K562 (cell line): ENCODE data around the gene SLC31A2. TPM values are rescaled to one million over a fixed set of nuclear protein-coding genes. Genes with fewer than 3 reads are reported as not detected.

Experiments
- C11orf30 ChIP-seq: fragments of 450-650 bp; IDR thresholded peaks from 2 replicates; pipeline ENCODE4 v1.6.1; 2016; ENCODE audit warnings: low read depth, mild to moderate bottlenecking
- EWSR1 ChIP-seq: fragments of 450-650 bp; IDR thresholded peaks from 2 replicates; pipeline ENCODE4 v1.6.1; 2018; ENCODE audit warnings: borderline replicate concordance, mild to moderate bottlenecking, low read depth, moderate library complexity; ENCODE audit not compliant: partially characterized antibody
- MAFG ChIP-seq: fragments of 450-650 bp; conservative IDR thresholded peaks from 2 replicates; pipeline ENCODE4 v1.6.1; 2016; ENCODE audit warnings: missing genetic modification characterization, missing compliant biosample characterization
- NFYB ChIP-seq: IDR thresholded peaks from 2 replicates; pipeline ENCODE4 v1.6.1; 2011; ENCODE audit warnings: mild to moderate bottlenecking, moderate library complexity; ENCODE audit not compliant: insufficient read length; ENCODE audit errors: extremely low read depth
- NR2C1 ChIP-seq, 2 experiments: fragments of 450-650 bp; IDR thresholded peaks; 2 replicates each; pipeline ENCODE4 v1.6.1; 2017; ENCODE audit warnings: mild to moderate bottlenecking in 2 of 2, antibody characterized with exemption in 1 of 2, inconsistent platforms in 1 of 2, missing compliant biosample characterization in 1 of 2, missing genetic modification characterization in 1 of 2
- NR4A1 ChIP-seq, 2 experiments: fragments of 250-450 bp in 1 of 2; fragments of 450-650 bp in 1 of 2; sonication (Bioruptor Pico) in 1 of 2; IDR thresholded peaks; 2 replicates each; pipeline versions ENCODE4 v1.4.0 to v1.6.1; 2016 to 2020; ENCODE audit warnings: mild to moderate bottlenecking in 2 of 2, missing compliant biosample characterization in 1 of 2, missing genetic modification characterization in 1 of 2, moderate library complexity in 1 of 2
- PHTF2 ChIP-seq: fragments of 250-450 bp; sonication (Bioruptor Pico); IDR thresholded peaks from 2 replicates; pipeline ENCODE4 v1.5.0; 2021; ENCODE audit warnings: mild to moderate bottlenecking
- RCOR1 ChIP-seq, 2 experiments: IDR thresholded peaks; 2 replicates each; pipeline ENCODE4 v1.6.1; 2012; ENCODE audit warnings: low read depth in 2 of 2, low read length in 2 of 2, borderline replicate concordance in 1 of 2, improper control_type of control experiment in 1 of 2
- SMARCA4 ChIP-seq: fragments of 450-650 bp; IDR thresholded peaks from 2 replicates; pipeline ENCODE4 v1.6.1; 2016
- WHSC1 ChIP-seq: IDR thresholded peaks from one replicate; pipeline ENCODE4 v1.6.1; 2012; ENCODE audit warnings: low read length, control low read depth, inconsistent platforms
- ZBTB1 ChIP-seq: sonication (generic); formaldehyde crosslinking; IDR thresholded peaks from 2 replicates; pipeline ENCODE4 v1.8.1; 2023; ENCODE audit warnings: missing genetic modification reagents, low read depth, mild to moderate bottlenecking, borderline replicate concordance
- ZNF436 ChIP-seq: fragments of 250-450, 450-650 bp; sonication (Bioruptor Pico); formaldehyde crosslinking; IDR thresholded peaks from 2 replicates; pipeline ENCODE4 v1.7.0; 2020; ENCODE audit warnings: mild to moderate bottlenecking
- ZNF699 ChIP-seq: fragments of 250-450 bp; sonication (Bioruptor Pico); IDR thresholded peaks from 2 replicates; pipeline ENCODE4 v1.8.0; 2021; ENCODE audit warnings: mild to moderate bottlenecking, moderate library complexity; ENCODE audit not compliant: insufficient replicate concordance
- polyA plus RNA-seq, 8 experiments: library from polyadenylated mRNA; depleted of rRNA in 4 of 8; stranded (reverse) in 5 of 8; unstranded in 3 of 8; fragments of >200 nt; fragmentation: Nextera tagmentation in 2 of 8; fragmentation: Illumina TruSeq in 1 of 8; extraction: Ambion mirVana in 2 of 8; extraction: Trizol in 1 of 8; gene quantifications; 2 replicates each; pipeline versions ENCODE4 v1.2.1 to v1.2.3, GENCODE V29; 2011 to 2014; ENCODE audit warnings: inconsistent platforms in 1 of 8, missing spikeins in 1 of 8
- total RNA-seq, 7 experiments: library from RNA; depleted of rRNA in 6 of 7; stranded (reverse); fragments of >200 nt in 6 of 7; fragmentation: Illumina TruSeq in 2 of 7; extraction: Trizol in 2 of 7; gene quantifications; 2 replicates each; pipeline versions ENCODE4 v1.2.1 to v1.2.3, GENCODE V29; 2011 to 2021; ENCODE audit warnings: low replicate concordance in 1 of 7
- TF ChIP-seq, protein P1 (sequence below): fragments of 250-450 bp; sonication (Bioruptor Pico); IDR thresholded peaks from 2 replicates; pipeline ENCODE4 v1.4.0; 2020; ENCODE audit warnings: mild to moderate bottlenecking, moderate library complexity
- TF ChIP-seq, protein P2 (sequence below): sonication (generic); formaldehyde crosslinking; IDR thresholded peaks from 2 replicates; pipeline ENCODE4 v1.8.1; 2022; ENCODE audit warnings: missing genetic modification reagents
- TF ChIP-seq, protein P3 (sequence below): fragments of 250-450 bp; sonication (Bioruptor Pico); IDR thresholded peaks from 2 replicates; pipeline ENCODE4 v1.8.0; 2021; ENCODE audit warnings: borderline replicate concordance, mild to moderate bottlenecking, moderate library complexity; ENCODE audit not compliant: poor library complexity, severe bottlenecking

Gene SLC31A2
- total and polyA plus RNA-seq, 9 of the 15 experiments (the other 6 are each of a cell fraction or from before 2014, with no cell fraction given) = 1.5 to 4.3 (median 2.3) TPM

DNA sequence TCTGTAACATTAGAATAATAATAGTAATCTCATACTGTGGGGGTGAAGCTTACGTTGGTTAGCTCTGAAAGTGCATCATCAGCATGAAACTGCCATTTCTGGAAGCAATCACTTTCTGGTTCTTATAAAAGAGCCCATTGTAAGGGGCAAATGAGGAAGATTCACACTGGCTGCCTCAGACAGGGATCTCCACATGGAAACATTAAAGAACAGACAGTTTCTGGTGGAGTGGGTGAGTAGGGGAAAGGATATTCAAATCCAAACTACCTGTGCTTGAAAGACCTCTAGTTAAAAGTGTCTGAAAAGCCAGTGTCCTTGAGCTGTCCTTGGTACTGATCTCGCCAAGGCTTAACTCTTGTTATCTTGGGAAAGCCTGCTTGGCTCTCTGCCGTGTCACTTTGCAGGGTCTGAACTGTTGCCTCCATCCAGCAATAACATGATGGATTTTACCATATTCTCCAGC lies 19.1 kb upstream of the SLC31A2 start (continued):
- TF ChIP-seq, protein P1, sequence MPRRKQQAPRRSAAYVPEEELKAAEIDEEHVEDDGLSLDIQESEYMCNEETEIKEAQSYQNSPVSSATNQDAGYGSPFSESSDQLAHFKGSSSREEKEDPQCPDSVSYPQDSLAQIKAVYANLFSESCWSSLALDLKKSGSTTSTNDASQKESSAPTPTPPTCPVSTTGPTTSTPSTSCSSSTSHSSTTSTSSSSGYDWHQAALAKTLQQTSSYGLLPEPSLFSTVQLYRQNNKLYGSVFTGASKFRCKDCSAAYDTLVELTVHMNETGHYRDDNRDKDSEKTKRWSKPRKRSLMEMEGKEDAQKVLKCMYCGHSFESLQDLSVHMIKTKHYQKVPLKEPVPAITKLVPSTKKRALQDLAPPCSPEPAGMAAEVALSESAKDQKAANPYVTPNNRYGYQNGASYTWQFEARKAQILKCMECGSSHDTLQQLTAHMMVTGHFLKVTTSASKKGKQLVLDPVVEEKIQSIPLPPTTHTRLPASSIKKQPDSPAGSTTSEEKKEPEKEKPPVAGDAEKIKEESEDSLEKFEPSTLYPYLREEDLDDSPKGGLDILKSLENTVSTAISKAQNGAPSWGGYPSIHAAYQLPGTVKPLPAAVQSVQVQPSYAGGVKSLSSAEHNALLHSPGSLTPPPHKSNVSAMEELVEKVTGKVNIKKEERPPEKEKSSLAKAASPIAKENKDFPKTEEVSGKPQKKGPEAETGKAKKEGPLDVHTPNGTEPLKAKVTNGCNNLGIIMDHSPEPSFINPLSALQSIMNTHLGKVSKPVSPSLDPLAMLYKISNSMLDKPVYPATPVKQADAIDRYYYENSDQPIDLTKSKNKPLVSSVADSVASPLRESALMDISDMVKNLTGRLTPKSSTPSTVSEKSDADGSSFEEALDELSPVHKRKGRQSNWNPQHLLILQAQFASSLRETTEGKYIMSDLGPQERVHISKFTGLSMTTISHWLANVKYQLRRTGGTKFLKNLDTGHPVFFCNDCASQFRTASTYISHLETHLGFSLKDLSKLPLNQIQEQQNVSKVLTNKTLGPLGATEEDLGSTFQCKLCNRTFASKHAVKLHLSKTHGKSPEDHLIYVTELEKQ = no peak
- no peak for TF ChIP-seq PHTF2
- TF ChIP-seq ZNF436 = no peak
- no peak for TF ChIP-seq NFYB
- TF ChIP-seq NR4A1 (CRISPR knock-in tag; IDR thresholded peaks at IDR 0.05) = no peak
- no peak for TF ChIP-seq NR4A1 (tag; IDR thresholded peaks at IDR 0.05)
- no peak for TF ChIP-seq EWSR1
- TF ChIP-seq, protein P2, sequence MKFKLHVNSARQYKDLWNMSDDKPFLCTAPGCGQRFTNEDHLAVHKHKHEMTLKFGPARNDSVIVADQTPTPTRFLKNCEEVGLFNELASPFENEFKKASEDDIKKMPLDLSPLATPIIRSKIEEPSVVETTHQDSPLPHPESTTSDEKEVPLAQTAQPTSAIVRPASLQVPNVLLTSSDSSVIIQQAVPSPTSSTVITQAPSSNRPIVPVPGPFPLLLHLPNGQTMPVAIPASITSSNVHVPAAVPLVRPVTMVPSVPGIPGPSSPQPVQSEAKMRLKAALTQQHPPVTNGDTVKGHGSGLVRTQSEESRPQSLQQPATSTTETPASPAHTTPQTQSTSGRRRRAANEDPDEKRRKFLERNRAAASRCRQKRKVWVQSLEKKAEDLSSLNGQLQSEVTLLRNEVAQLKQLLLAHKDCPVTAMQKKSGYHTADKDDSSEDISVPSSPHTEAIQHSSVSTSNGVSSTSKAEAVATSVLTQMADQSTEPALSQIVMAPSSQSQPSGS (CRISPR knock-in tag) = no peak
- TF ChIP-seq C11orf30 = peak; percentile 81
- no peak for TF ChIP-seq ZBTB1
- TF ChIP-seq MAFG = peak; percentile 83
- no peak for TF ChIP-seq WHSC1
- TF ChIP-seq SMARCA4 = no peak
- TF ChIP-seq RCOR1 (IDR thresholded peaks at IDR 0.05; ENCODE audit: borderline replicate concordance in 1 of 2, low read depth in 2 of 2, low read length in 2 of 2) = peak in 1 of 2 experiments; percentile 21; a peak in 1 of 4 replicates
- TF ChIP-seq, protein P3, sequence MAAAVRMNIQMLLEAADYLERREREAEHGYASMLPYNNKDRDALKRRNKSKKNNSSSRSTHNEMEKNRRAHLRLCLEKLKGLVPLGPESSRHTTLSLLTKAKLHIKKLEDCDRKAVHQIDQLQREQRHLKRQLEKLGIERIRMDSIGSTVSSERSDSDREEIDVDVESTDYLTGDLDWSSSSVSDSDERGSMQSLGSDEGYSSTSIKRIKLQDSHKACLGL (CRISPR knock-in tag) = no peak
- TF ChIP-seq NR2C1 (IDR thresholded peaks at IDR 0.05) = no peak
- peak; percentile 23; the same call in 1 of the 2 replicates for TF ChIP-seq NR2C1 (tag; IDR thresholded peaks at IDR 0.05)
- TF ChIP-seq ZNF699 (CRISPR knock-in tag) = no peak
